GM18505 (cell line): ENCODE data around the gene MBL2.

Experiments
- ATAC-seq: cut with Tn5 transposase; IDR thresholded peaks from one replicate; pipeline ENCODE4 v1.9.1; 2021; ENCODE audit not compliant: unreplicated experiment
- POLR2A ChIP-seq: IDR thresholded peaks from 4 replicates; pipeline ENCODE4 v1.6.1; 2011; ENCODE audit warnings: borderline replicate concordance; ENCODE audit not compliant: insufficient read depth, insufficient read length; ENCODE audit errors: extremely low read depth

MBL2 gene

DNA sequence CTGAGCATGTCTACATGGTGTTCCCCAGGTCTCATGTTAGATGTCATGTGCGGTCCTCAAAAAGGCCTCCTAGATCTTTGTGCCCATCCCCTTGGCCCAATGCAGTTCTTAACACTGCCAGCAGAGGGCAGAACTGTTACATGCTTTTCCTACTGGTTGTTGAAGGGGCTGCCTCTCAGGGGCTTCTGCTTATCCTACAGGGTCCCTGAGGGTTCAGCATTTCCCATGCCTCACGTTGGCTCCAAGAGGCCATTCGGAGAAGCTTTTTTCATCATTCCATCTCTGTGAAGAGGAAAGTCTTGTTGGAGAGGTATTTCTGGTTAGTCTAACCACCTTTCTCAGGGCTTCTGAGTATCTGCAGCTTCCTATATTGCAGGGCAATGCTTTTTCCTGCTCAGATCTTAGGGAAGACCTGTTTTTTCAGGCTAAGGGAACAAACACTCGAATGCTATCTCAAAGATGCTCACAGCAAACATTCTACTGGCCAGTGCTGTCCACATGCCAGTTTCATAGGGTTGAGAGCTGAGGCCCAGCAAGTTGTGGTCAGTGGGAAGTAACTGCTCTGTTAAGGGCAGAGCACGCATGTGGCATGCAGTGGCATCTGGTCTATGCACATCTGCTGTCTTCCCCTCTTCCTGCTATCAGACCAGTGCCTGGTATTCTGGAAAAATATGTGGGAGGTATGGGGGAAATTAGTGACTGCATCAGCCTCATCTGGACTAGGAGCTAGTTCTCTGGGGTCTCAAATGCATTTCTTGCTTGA lies 31.5 kb downstream of the MBL2 start:
- TF ChIP-seq POLR2A: no peak
- peak; percentile 70 for ATAC-seq

DNA sequence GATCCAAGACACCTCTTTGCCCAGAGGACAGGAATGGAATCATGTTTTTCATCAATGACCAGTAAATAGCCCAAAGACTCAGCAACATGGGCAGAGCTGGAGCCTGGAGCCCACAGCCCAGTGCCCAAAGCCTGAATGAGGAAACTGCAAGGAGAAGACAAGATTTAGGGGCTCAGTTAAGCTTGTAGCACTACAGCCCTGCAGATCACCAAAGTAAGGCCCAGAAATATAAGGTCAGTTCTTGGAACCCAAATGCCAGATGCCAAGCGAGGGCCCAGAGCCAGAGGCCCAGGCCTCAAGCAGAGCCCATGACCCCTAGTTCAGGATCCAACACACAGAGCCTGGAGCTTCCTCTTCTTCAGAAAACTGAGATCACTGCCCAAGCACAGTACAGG lies 32.4 kb downstream of the MBL2 start:
- TF ChIP-seq POLR2A: no peak
- ATAC-seq: no peak

DNA sequence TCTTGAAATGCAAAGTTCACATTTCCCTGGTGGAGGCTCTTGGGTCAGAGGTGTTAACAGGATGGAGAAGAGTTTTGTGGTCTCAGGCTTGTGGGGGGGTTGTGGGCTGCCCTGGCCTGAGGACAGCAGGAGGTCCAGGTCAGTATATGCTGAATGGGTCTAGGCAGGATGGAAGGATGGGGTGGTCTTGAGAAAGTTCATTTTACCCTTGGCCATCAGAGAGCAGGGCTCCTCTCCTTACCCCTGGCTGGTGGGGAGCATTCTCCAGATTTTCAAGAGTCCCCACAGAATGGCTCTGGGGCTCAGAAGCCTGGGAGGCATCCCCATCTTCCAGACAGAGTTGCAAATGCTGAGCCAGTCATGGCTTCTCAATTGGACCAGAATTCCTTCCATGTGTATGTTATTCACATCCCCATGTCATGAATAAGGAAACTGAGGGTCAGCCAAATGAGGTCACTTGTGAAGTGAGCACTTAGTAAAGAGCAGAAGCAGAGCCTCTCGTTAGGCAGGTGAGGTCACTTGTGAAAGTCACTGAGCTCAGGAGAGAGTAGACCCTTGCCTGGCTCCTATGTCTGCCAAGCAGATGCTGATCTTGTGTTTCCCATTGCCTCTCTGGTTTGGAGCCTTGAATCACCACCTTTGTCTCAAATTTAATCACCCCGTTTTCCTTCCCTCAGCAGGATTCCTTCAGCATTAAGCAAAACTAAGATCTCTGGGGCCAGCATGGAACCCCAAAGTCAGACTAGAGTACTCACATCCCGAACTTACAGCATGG lies 33.0 kb downstream of the MBL2 start:
- no peak for TF ChIP-seq POLR2A
- no peak for ATAC-seq

DNA sequence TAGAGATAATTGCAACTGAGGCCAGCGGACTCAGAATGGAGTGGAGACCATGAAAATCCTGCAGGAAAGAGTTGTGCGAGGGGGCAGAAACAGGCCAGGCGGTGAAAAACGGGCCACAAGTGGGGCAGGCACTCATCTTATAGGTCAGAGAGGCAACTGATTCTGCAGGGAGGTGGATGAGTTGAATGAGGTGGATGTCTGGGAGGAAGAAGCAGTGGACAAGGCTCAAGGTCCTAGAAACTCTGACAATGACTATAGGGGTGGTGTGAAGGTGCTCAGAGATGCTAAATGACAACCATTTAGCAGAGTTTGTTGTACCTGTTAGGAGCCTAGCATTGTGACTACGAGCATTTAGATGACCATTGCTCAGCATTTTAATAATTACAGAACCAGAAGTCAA lies 33.6 kb downstream of the MBL2 start:
- TF ChIP-seq POLR2A: no peak
- ATAC-seq: no peak

DNA sequence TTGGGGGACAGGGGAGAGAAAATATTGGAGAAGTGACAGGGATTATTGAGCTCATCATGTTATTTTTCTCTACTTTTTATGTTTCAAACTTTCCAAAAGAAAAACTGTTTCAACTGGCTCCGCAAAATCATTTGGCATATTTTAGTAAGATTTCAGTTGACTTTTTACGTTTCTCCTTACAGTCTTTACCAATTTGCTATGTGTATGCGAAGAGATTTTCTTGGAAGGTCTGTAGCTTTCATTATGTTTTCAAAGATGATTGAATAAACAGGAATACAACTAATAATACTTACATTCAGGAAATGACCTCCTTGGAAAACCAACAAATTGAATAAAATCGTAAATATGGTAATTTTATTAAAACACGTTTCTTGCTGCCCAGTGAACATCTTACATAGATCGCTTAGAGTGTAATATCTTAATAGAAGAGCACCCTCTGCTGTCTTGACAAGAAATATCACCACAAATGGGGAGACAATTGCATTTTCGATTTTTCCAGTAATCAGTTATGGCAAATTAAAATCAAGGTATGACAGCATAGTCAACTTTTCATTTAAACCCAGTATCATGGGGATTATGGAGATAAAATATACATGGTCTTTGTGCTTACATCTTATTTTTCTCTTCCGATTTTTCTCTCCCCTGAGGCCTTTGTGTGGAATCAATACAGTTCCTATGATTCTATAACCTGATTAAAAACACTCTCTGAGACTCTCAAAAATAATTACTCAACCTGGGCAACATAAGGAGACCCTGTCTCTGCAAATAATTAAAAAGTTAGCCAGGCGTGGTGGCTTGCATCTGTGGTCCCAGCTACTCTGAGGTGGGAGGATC lies 43.1 kb downstream of the MBL2 start:
- ATAC-seq: no peak

DNA sequence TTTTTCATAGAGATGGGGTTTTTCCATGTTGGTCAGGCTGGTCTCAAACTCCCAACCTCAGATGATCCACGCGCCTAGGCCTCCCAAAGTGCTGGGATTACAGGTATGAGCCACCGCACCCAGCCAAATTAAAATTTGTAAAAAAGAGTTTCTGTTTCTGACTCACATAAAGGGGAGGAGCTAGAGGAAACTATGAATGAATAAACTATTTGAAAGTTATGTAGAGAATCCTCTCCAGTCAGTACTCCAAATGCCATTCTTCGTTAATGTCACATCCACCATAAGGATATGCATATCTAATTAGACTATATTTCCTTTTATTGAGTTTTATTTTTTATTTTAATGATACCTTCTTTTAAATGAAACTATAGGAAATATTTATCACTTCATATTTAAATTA lies 52.6 kb downstream of the MBL2 start:
- no peak for ATAC-seq
- TF ChIP-seq POLR2A: no peak

More for the DNA sequence above, 43.1 kb downstream of the MBL2 start:
- no peak for TF ChIP-seq POLR2A
